B cell (primary cell): ENCODE data around the gene RECK. TPM values are rescaled to one million over a fixed set of nuclear protein-coding genes. Genes with fewer than 3 reads are reported as not detected.
A peak's percentile ranks its signal among the peaks of the same experiment; 100 is the strongest.

Source experiments
- ATAC-seq: fragments of 200-7000 bp; cut with Tn5 transposase; one replicate; pipeline ENCODE4 v1.10.0; 2021; ENCODE audit warnings: low read depth, mild to moderate bottlenecking, moderate number of reproducible peaks, moderate library complexity
- CTCF ChIA-PET: fragments of 350-600 bp; sonication (Branson Sonifier 250); formaldehyde crosslinking; loops from one replicate; lab custom pipeline; 2021; ENCODE audit warnings: antibody characterized with exemption, inconsistent platforms; lab: Charles Lee
- POLR2A ChIA-PET: fragments of 350-600 bp; sonication (Branson Sonifier 250); formaldehyde crosslinking; loops from one replicate; lab custom pipeline; 2021; ENCODE audit warnings: antibody characterized with exemption; lab: Charles Lee
- DNase-seq: peaks from one replicate; pipeline ENCODE4 v3.0.0; 2013
- H2AFZ ChIP-seq: 2 replicates; pipeline ENCODE4 v1.6.1; 2012; ENCODE audit warnings: mild to moderate bottlenecking, low read depth, low read length; ENCODE audit not compliant: insufficient read depth, poor library complexity, severe bottlenecking
- H3K27ac ChIP-seq, 2 donors: 1 replicate in 1 of 2; 2 replicates in 1 of 2; pipeline ENCODE4 v1.5.1; 2012 to 2013; ENCODE audit warnings: low read length in 2 of 2, mild to moderate bottlenecking in 2 of 2, moderate library complexity in 1 of 2
- H3K27me3 ChIP-seq, 4 experiments: fragments of 200-600 bp in 1 of 4; sonication (generic) in 1 of 4; replicated peaks in 1 of 4; 1 replicate in 2 of 4; 2 replicates in 2 of 4; pipeline versions ENCODE4 v1.6.1 to v1.7.0; 2013 to 2016; ENCODE audit warnings: low read length in 3 of 4, mild to moderate bottlenecking in 2 of 4, mixed read lengths in 1 of 4, moderate library complexity in 1 of 4; ENCODE audit not compliant: insufficient read depth in 4 of 4, control insufficient read depth in 3 of 4; ENCODE audit errors: control extremely low read depth in 1 of 4
- H3K36me3 ChIP-seq, 2 experiments: replicated peaks in 1 of 2; 1 replicate in 1 of 2; 2 replicates in 1 of 2; pipeline versions ENCODE4 v1.6.1 to v1.7.1; 2013; ENCODE audit warnings: low read length in 1 of 2; ENCODE audit not compliant: insufficient read depth in 2 of 2, control insufficient read depth in 1 of 2; ENCODE audit errors: control extremely low read depth in 1 of 2, extremely low read depth in 1 of 2
- H3K4me1 ChIP-seq, 2 donors: fragments of 200-600 bp in 1 of 2; sonication (generic) in 1 of 2; 1 replicate in 1 of 2; 2 replicates in 1 of 2; pipeline versions ENCODE4 v1.5.1 to v1.6.1; 2013 to 2017; ENCODE audit warnings: low read length in 2 of 2; ENCODE audit not compliant: control insufficient read depth in 2 of 2, insufficient read depth in 2 of 2
- H3K4me2 ChIP-seq: replicated peaks from 2 replicates; pipeline ENCODE3; 2012; ENCODE audit warnings: mild to moderate bottlenecking, low read depth, low read length; ENCODE audit not compliant: poor library complexity, severe bottlenecking
- H3K4me3 ChIP-seq, 5 experiments: fragments of 200-600 bp in 1 of 5; sonication (generic) in 1 of 5; 1 replicate in 3 of 5; 2 replicates in 2 of 5; pipeline versions ENCODE4 v1.5.1 to v1.7.0; 2011 to 2016; ENCODE audit warnings: low read length in 4 of 5, mild to moderate bottlenecking in 4 of 5, low read depth in 2 of 5, control low read depth in 1 of 5, moderate library complexity in 1 of 5; ENCODE audit not compliant: insufficient read depth in 1 of 5; ENCODE audit errors: control extremely low read depth in 1 of 5, extremely low read depth in 1 of 5
- H3K79me2 ChIP-seq: fragments of 200-600 bp; sonication (generic); one replicate; pipeline ENCODE4 v1.6.0; 2016; ENCODE audit warnings: low read length; ENCODE audit not compliant: control insufficient read depth, insufficient read depth
- H3K9ac ChIP-seq: fragments of 200-600 bp; sonication (generic); 2 replicates; pipeline ENCODE4 v1.6.1; 2017; ENCODE audit warnings: mild to moderate bottlenecking, low read length, moderate library complexity
- H3K9me3 ChIP-seq, 3 donors: one replicate each; pipeline versions ENCODE4 v1.6.1 to v1.7.1; 2013; ENCODE audit warnings: low read length in 2 of 3; ENCODE audit not compliant: control insufficient read depth in 2 of 3, insufficient read depth in 1 of 3; ENCODE audit errors: control extremely low read depth in 1 of 3
- H4K20me1 ChIP-seq: 2 replicates; pipeline ENCODE4 v1.6.0; 2012; ENCODE audit warnings: mild to moderate bottlenecking, low read length; ENCODE audit not compliant: insufficient read depth, control insufficient read depth, poor library complexity, severe bottlenecking
- H3K27ac Mint-ChIP-seq: one replicate; pipeline ENCODE4 v1.8.0; 2021; ENCODE audit warnings: mixed read lengths
- H3K27me3 Mint-ChIP-seq: one replicate; pipeline ENCODE4 v1.8.0; 2021; ENCODE audit warnings: mixed read lengths
- H3K4me1 Mint-ChIP-seq: one replicate; pipeline ENCODE4 v1.8.0; 2021; ENCODE audit warnings: mixed read lengths
- H3K4me3 Mint-ChIP-seq: one replicate; pipeline ENCODE4 v1.8.0; 2021; ENCODE audit warnings: mixed read lengths
- H3K9me3 Mint-ChIP-seq: one replicate; pipeline ENCODE4 v1.8.0; 2022; ENCODE audit warnings: mixed read lengths; ENCODE audit not compliant: insufficient read depth
- EZH2 ChIP-seq: IDR thresholded peaks from 2 replicates; pipeline ENCODE4 v1.6.1; 2012; ENCODE audit warnings: borderline replicate concordance, low read depth, mild to moderate bottlenecking, moderate library complexity, low read length; ENCODE audit not compliant: insufficient read depth, poor library complexity, severe bottlenecking
- WGBS: methylation state at CpG from one replicate; pipeline ENCODE4 v1.1.5; 2013; ENCODE audit warnings: missing lambda C conversion rate; ENCODE audit not compliant: insufficient coverage; 5-methylcytosine and 5-hydroxymethylcytosine counted together
- intact Hi-C: fragments of 100-400 bp; cut with micrococcal nuclease; formaldehyde crosslinking; loops from one replicate; pipeline ENCODE4 v1.10.0; 2022
- polyA plus RNA-seq: library from polyadenylated mRNA; depleted of rRNA; stranded (reverse); fragments of >200 nt; gene quantifications from 2 replicates; pipeline ENCODE4 v1.2.3, GENCODE V29; 2012
- total RNA-seq, 2 donors: library from RNA; stranded (reverse); fragments of 120-200 nt in 1 of 2; gene quantifications; 1 replicate in 1 of 2; 2 replicates in 1 of 2; pipeline versions ENCODE4 v1.2.3 to v1.2.4, GENCODE V29; 2013 to 2022
- TF ChIP-seq, protein P1 (sequence below): fragments of 200-600 bp; IDR thresholded peaks from one replicate; pipeline ENCODE4 v1.8.0; 2022; ENCODE audit warnings: antibody characterized with exemption, mild to moderate bottlenecking

RECK gene
- total and polyA plus RNA-seq, 2 donors (not counting 1 experiment from before 2014, with no cell fraction given) = 5.6 to 7.7 TPM

DNA sequence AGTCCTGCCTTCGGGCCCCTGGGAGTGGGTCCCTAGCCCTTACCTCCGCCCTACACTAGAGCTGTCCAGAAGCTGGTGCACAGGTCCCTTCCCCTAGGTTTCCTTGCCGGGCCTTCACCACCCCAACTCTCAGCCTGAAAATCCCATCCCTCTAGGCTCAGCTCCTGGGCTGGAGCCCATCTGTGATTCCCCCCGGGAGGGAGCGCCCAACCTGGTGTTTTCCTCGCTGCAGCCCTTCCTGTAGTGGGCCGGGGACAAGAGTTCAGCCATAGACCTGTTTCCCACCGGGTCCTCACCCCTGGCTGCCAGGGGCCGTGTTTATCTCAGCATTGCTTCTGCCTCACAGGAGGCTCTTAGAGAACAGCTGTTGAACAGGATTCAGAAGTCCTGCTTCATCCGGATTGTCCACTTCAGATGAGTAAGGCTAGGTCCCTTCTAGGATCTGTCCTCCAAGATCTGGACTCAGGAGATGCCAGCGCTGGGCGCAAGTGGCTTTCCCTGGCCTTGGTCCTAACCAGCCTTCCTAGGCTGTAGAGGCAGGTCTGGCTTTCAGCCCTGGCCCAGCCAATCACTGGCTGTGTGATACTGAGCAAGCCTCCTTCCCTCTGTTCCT lies 100.8 kb downstream of the RECK start:
- Histone ChIP-seq H3K79me2 (peaks cover 43% of the 10 kb centered on the region), H3K9ac (peak overlapping the region; percentile 79), H3K4me1 (peaks cover 49 to 50% of the 10 kb centered on the region in 2 donors), H3K4me3 (peak overlapping the region; percentile 47 to 79 (median 68)), H2AFZ (peak overlapping the region; percentile 82), H3K27ac (peak overlapping the region in 1 of 2 donors; percentile 75), H3K4me2 (peak overlapping the region; percentile 94), H3K36me3 (peaks cover 0 to 20% of the 10 kb centered on the region in 2 experiments), H3K27me3 (no peaks in the 10 kb centered on the region), H4K20me1 (peaks cover 23% of the 10 kb centered on the region), H3K9me3 (no peaks in the 10 kb centered on the region)
- no peaks in the 10 kb centered on the region for H3K9me3 Mint-ChIP-seq
- H3K4me1 Mint-ChIP-seq = peaks cover 59% of the 10 kb centered on the region
- TF ChIP-seq, protein P1, sequence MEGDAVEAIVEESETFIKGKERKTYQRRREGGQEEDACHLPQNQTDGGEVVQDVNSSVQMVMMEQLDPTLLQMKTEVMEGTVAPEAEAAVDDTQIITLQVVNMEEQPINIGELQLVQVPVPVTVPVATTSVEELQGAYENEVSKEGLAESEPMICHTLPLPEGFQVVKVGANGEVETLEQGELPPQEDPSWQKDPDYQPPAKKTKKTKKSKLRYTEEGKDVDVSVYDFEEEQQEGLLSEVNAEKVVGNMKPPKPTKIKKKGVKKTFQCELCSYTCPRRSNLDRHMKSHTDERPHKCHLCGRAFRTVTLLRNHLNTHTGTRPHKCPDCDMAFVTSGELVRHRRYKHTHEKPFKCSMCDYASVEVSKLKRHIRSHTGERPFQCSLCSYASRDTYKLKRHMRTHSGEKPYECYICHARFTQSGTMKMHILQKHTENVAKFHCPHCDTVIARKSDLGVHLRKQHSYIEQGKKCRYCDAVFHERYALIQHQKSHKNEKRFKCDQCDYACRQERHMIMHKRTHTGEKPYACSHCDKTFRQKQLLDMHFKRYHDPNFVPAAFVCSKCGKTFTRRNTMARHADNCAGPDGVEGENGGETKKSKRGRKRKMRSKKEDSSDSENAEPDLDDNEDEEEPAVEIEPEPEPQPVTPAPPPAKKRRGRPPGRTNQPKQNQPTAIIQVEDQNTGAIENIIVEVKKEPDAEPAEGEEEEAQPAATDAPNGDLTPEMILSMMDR = no peak
- no peak for TF ChIP-seq EZH2
- ChIA-PET CTCF (interaction anchor here (2.0 to 4.3 kb wide), 3 partner anchors 29 to 35 kb away, joined by 6 to 50 read pairs (median 31); partner anchors contain the start of gene CCIN), POLR2A (interaction anchor here (0.9 to 2.0 kb wide), 4 partner anchors 10 to 53 kb away, joined by 3 to 7 read pairs (median 3); partner anchors contain the start of gene CLTA)
- DNase-seq (peak; percentile 22), ATAC-seq (no peak)
- peak overlapping the region; percentile 93 for H3K27ac Mint-ChIP-seq
- no peaks in the 10 kb centered on the region for H3K27me3 Mint-ChIP-seq
- peak overlapping the region; percentile 96 for H3K4me3 Mint-ChIP-seq
- 69% methylated on average over 12 of the region's 12 CpGs for WGBS
- intact Hi-C loops = loop anchor here (2.0 to 5.0 kb wide), 2 partner anchors 53 to 120 kb away; partner anchors contain the start of genes CLTA and GNE

DNA sequence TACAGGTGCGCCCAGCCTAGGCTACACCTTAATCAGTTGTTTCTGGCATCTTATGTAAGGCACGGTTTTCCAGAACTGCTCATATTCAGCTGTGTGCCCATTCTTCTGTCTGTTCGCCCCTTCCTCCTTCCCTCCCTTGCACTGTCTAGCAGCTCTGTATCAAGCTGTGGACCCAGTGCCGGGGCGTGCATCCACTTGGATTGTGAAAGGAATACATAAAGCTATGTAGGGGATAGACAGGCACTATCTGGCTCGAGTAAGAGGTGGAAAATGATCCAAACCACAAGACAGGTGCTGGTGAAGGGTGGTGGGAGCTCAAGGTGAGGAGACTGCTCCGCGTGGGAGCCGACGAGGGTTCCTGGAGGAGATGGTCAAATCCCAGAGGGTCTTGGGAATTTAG lies 101.8 kb downstream of the RECK start:
- ChIA-PET POLR2A (no interaction called here), CTCF (interaction anchor here (3.9 to 4.3 kb wide), 2 partner anchors 28 to 36 kb away, joined by 31 to 50 read pairs; partner anchors contain the start of gene CCIN)
- Histone ChIP-seq H3K4me2 (no peak overlapping the region), H3K36me3 (peaks cover 0 to 20% of the 10 kb centered on the region in 2 experiments), H3K27me3 (no peaks in the 10 kb centered on the region), H3K9me3 (no peaks in the 10 kb centered on the region), H3K79me2 (peaks cover 53% of the 10 kb centered on the region), H2AFZ (no peak overlapping the region), H3K4me1 (peaks cover 59 to 60% of the 10 kb centered on the region in 2 donors), H4K20me1 (peaks cover 23% of the 10 kb centered on the region), H3K9ac (no peak overlapping the region), H3K4me3 (no peak overlapping the region), H3K27ac (no peak overlapping the region)
- WGBS = 98% methylated on average over 8 of the region's 10 CpGs
- ATAC-seq = no peak
- H3K27me3 Mint-ChIP-seq = no peaks in the 10 kb centered on the region
- TF ChIP-seq, protein P1 = no peak
- no peak for TF ChIP-seq EZH2
- DNase-seq = no peak
- H3K4me3 Mint-ChIP-seq = peak overlapping the region; percentile 96
- intact Hi-C loops = loop anchor here (5.0 kb wide), 1 partner anchor 119 kb away; the partner anchor contains the start of gene GNE
- peak overlapping the region; percentile 77 for H3K27ac Mint-ChIP-seq
- peaks cover 69% of the 10 kb centered on the region for H3K4me1 Mint-ChIP-seq
- H3K9me3 Mint-ChIP-seq = no peaks in the 10 kb centered on the region
